Cardiac muscle cell (in vitro differentiated cells and primary cell): ENCODE data around the gene ZNF771. TPM values are rescaled to one million over a fixed set of nuclear protein-coding genes. Genes with fewer than 3 reads are reported as not detected.
"Not testable (repeated sequence)": the region's sequence is repeated elsewhere in the genome, so short reads cannot be mapped to it uniquely, and the experiment has no call there.

Experiments used
- DNase-seq, 2 donors: peaks; one replicate each; pipeline versions ENCODE4 v3.0.0 to v3.0.0-alpha.2; 2010 to 2017; ENCODE audit warnings: low read depth in 1 of 2, low spot score in 1 of 2
- H3K27ac ChIP-seq: fragments of 200-600 bp; sonication (generic); 2 replicates; pipeline ENCODE4 v1.5.1; 2016
- H3K27me3 ChIP-seq: fragments of 200-600 bp; sonication (generic); 2 replicates; pipeline ENCODE4 v1.6.0; 2016; ENCODE audit warnings: control low read depth
- H3K36me3 ChIP-seq: fragments of 200-600 bp; sonication (generic); 2 replicates; pipeline ENCODE4 v1.5.1; 2016; ENCODE audit warnings: control low read depth
- H3K4me1 ChIP-seq: fragments of 200-600 bp; sonication (generic); 2 replicates; pipeline ENCODE4 v1.8.1; 2017; ENCODE audit warnings: low read depth, mild to moderate bottlenecking, mixed run types
- H3K4me3 ChIP-seq: fragments of 200-600 bp; sonication (generic); 2 replicates; pipeline ENCODE4 v1.5.1; 2016; ENCODE audit warnings: mild to moderate bottlenecking
- H3K9me3 ChIP-seq: fragments of 200-600 bp; sonication (generic); 2 replicates; pipeline ENCODE4 v1.5.1; 2017; ENCODE audit warnings: low read depth, mild to moderate bottlenecking, control low read depth
- polyA plus RNA-seq: library from polyadenylated mRNA; unstranded; fragments of >200 nt; fragmentation: Nextera tagmentation; extraction: Ambion mirVana; gene quantifications from 2 replicates; pipeline ENCODE4 v1.2.1, GENCODE V29; 2016
- total RNA-seq: library from RNA; depleted of rRNA; stranded (reverse); fragments of >200 nt; gene quantifications from 2 replicates; pipeline ENCODE4 v1.2.3, GENCODE V29; 2016
- TF ChIP-seq, protein P1 (sequence below): IDR thresholded peaks from 2 replicates; pipeline ENCODE4 v1.5.1; 2012; ENCODE audit warnings: low read depth, mild to moderate bottlenecking, low read length

Gene ZNF771
- total and polyA plus RNA-seq, 2 experiments from 2014 or later, result 31.5 to 36.1 TPM

DNA sequence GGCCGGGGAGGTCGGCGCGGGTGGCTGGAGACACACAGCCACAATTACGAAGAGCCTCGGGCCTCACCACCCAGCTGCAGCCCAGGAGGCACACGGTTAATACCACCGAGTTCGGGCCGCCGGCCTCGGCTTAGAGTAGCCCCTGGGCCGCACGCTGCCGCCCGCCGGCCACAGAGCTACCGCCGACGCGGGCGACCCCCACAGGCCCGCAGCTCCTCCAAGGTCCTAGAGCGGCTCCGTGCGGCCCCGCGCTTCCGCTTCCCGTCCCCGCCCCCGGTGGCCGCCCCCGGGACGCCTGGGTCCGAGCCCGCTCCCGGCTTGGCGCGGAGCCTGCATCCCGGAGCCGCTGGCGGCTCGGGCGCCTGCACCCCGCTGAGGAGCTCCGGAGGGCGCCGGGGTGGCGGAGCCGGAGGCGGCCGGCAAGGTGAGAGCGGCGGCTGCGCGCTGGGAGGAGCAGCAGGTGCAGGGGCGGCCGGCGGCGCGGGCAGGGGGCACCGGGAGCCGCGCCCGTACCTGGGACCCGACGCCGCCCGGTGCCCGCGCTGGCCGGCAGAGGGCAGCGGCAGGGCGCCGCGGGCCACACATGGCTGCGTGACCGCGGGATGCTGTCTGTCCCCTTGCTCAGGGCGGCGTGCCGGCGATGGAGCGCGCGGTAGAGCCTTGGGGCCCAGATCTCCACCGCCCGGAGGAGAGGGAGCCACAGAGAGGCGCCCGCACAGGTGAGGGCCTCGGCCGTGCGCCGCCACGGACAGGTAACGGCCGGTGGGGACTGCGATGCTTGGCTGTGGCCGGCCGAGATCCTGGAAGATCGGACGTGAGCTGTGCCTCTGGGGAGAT, 12.0 kb upstream of the ZNF771 start, which contains the start of gene ZNF48:
Gene ZNF48, plus strand, starts transcription at position 266 of the 837 bp plus-strand sequence. Its CDS starts 375 bp downstream, at position 641.
- peak; percentile 94 to 97 for DNase-seq
- no peaks in the 10 kb centered on the region for H3K27me3 ChIP-seq
- TF ChIP-seq, protein P1, sequence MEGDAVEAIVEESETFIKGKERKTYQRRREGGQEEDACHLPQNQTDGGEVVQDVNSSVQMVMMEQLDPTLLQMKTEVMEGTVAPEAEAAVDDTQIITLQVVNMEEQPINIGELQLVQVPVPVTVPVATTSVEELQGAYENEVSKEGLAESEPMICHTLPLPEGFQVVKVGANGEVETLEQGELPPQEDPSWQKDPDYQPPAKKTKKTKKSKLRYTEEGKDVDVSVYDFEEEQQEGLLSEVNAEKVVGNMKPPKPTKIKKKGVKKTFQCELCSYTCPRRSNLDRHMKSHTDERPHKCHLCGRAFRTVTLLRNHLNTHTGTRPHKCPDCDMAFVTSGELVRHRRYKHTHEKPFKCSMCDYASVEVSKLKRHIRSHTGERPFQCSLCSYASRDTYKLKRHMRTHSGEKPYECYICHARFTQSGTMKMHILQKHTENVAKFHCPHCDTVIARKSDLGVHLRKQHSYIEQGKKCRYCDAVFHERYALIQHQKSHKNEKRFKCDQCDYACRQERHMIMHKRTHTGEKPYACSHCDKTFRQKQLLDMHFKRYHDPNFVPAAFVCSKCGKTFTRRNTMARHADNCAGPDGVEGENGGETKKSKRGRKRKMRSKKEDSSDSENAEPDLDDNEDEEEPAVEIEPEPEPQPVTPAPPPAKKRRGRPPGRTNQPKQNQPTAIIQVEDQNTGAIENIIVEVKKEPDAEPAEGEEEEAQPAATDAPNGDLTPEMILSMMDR, result no peak
- H3K27ac ChIP-seq, result peak within 1 kb of the TSS; percentile 98
- no peaks in the 10 kb centered on the region for H3K36me3 ChIP-seq
- H3K4me3 ChIP-seq, result peak within 1 kb of the TSS; percentile 95
- peaks cover 21% of the 10 kb centered on the region for H3K4me1 ChIP-seq
- H3K9me3 ChIP-seq, result no peaks in the 10 kb centered on the region

- no peaks in the 10 kb centered on the region for H3K36me3 ChIP-seq
- TF ChIP-seq, protein P1, result no peak
- peaks cover 23% of the 10 kb centered on the region for H3K4me1 ChIP-seq
- no peaks in the 10 kb centered on the region for H3K9me3 ChIP-seq
- peak overlapping the region; percentile 95 for H3K4me3 ChIP-seq
- H3K27me3 ChIP-seq, result no peaks in the 10 kb centered on the region
- peak in 1 of 2 donors; percentile 19 for DNase-seq
- peak overlapping the region; percentile 98 for H3K27ac ChIP-seq
These were observed 11.3 kb upstream of the ZNF771 start for GRCh38 chr16:30395992-30396585.

DNA sequence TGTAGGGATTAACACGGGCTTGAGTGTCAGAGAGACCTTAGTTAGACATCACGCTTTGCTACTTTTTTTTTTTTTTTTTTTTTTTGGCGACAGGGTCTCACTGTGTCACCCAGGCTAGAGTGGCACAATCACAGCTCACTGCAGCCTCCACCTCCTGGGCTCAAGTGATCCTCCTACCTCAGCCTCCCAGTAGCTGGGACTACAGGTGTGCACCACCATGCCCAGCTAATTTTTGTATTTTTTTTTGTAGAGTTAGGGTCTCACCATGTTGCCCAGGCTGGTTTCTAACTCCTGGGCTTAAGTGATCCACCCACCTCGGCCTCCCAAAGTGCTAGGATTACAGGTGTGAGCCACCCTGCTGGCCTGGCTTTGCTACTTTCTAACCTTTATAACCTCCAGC, 10.8 kb upstream of the ZNF771 start:
- peak overlapping the region; percentile 95 for H3K4me3 ChIP-seq
- H3K4me1 ChIP-seq, result peaks cover 24% of the 10 kb centered on the region
- H3K27ac ChIP-seq, H3K27me3 ChIP-seq, H3K9me3 ChIP-seq, H3K36me3 ChIP-seq, DNase-seq: not testable (repeated sequence)

GRCh38 chr16:30397056-30397455, 10.3 kb upstream of the ZNF771 start:
- H3K27me3 ChIP-seq, result no peaks in the 10 kb centered on the region
- H3K27ac ChIP-seq, result no peak overlapping the region
- H3K36me3 ChIP-seq, result no peaks in the 10 kb centered on the region
- DNase-seq, result no peak
- TF ChIP-seq, protein P1, result no peak
- no peaks in the 10 kb centered on the region for H3K9me3 ChIP-seq
- peaks cover 24% of the 10 kb centered on the region for H3K4me1 ChIP-seq
- no peak overlapping the region for H3K4me3 ChIP-seq

GRCh38 chr16:30397776-30398660, 9.4 kb upstream of the ZNF771 start:
- Histone ChIP-seq H3K4me3 (no peak overlapping the region), H3K27ac (peak overlapping the region; percentile 99)

More at GRCh38 chr16:30397776-30398660, 9.4 kb upstream of the ZNF771 start:
- Histone ChIP-seq H3K9me3 (no peaks in the 10 kb centered on the region), H3K27me3 (no peaks in the 10 kb centered on the region), H3K36me3 (no peaks in the 10 kb centered on the region), H3K4me1 (peaks cover 24% of the 10 kb centered on the region)
- no peak for DNase-seq
- TF ChIP-seq, protein P1, result no peak
